Skin epidermis (tissue), 12 donors: ENCODE measurements around the gene CPED1.
A peak's percentile ranks its signal among the peaks of the same experiment; 100 is the strongest.
"Not testable (repeated sequence)": the region's sequence is repeated elsewhere in the genome, so short reads cannot be mapped to it uniquely, and the experiment has no call there.

Experiments used
- H3K27ac ChIP-seq, 21 experiments: fragments of 200-600 bp; sonication (generic) in 11 of 21; one replicate each; pipeline ENCODE4 v1.5.0; 2020; ENCODE audit warnings: mild to moderate bottlenecking in 3 of 21, inconsistent platforms in 2 of 21, moderate library complexity in 2 of 21
- H3K4me3 ChIP-seq, 7 experiments: fragments of 200-600 bp; sonication (generic) in 2 of 7; one replicate each; pipeline ENCODE4 v1.5.0; 2020; ENCODE audit warnings: inconsistent platforms in 2 of 7, mild to moderate bottlenecking in 2 of 7, moderate library complexity in 1 of 7

The CPED1 gene

DNA sequence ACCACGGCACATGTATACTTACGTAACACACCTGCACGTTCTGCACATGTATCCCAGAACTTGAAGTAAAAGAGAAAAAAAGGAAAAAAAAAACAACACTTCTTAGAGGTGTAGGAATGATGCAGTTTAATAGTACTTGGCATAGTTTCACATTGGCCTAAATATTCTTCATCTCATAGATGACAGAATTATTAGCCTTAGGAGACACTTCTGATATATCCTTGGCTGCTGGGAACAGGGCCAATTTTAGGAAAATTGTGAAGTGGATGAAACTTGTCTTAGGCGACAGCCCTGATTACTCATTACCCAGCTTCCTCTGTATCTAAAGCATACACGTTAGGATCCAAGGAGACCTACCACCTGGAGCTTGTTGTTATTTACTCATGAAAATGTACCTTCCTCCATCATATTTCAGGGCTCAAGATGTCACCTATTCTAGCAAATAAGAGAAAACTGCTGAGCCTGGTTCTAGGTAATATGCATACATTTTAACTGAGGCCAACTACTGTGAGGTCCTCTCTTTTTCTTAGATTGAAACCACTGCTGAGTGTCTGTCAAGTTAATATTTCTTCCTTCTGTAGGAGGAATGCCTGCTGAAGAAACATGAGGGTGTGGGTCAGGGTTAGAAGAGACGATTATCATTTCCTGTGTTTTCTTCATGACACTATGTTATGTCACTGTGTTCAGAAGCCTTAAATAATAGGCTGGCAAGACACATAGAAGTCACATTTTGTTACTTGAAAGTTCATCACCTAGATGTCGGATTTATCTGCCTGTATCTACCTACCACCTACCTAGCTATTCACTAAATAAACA is 44.3 kb downstream of the CPED1 start:
- Histone ChIP-seq H3K27ac (no peak overlapping the region), H3K4me3 (no peak overlapping the region)

DNA sequence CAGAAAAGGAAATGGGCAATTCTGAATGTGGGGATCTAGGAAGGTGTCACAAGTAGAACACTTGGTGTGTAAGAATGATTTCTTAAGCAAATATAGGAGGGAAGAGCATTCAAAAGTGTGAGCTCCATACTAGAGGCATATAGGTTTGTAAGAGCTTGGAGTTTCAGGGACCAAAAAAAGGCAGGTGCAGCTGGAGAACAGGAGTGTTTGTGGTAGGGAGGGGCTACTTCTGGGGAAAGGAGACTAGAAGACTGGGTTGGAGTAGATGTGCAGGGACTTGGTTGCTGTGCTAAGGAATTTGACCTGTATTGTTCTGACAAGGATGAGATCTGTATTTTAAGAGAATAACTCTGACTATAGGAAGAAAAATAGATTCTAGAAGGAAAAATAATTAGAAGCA is 46.4 kb downstream of the CPED1 start:
- Histone ChIP-seq H3K27ac (no peak overlapping the region), H3K4me3 (no peak overlapping the region)

DNA sequence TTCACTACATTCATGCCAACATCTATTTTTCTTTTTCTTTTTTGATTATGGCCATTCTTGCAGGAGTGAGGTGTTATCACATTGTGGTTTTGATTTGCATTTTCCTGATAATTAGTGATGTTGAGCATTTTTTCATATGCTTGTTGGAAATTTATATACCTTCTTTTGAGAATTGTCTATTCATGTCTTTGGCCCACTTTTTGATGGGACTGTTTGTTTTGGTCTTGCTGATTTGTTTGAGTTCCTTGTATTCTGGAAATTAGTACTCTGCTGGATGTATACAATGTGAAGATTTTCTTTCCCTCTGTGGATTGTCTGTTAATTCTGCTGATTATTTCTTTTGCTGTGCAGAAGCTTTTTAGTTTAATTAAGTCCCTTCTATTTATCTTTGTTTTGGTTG is 48.3 kb downstream of the CPED1 start:
- H3K27ac ChIP-seq, H3K4me3 ChIP-seq: not testable (repeated sequence)

DNA sequence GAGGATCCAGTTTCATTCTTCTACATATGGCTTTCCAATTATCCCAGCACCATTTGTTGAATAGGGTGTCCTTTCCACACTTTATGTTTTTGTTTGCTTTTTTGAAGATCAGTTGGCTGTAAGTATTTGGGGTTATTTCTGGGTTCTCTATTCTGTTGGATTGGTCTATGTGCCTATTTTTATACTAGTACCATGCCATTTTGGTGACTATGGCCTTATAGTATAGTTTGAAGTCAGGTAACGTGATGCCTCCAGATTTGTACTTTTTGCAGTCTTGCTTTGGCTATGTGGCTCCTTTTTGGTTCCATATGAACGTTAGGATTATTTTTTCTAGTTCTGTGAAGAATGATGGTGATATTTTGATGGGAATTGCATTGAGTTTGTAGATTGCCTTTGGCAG is 48.8 kb downstream of the CPED1 start:
- H3K4me3 ChIP-seq: not testable (repeated sequence)

DNA sequence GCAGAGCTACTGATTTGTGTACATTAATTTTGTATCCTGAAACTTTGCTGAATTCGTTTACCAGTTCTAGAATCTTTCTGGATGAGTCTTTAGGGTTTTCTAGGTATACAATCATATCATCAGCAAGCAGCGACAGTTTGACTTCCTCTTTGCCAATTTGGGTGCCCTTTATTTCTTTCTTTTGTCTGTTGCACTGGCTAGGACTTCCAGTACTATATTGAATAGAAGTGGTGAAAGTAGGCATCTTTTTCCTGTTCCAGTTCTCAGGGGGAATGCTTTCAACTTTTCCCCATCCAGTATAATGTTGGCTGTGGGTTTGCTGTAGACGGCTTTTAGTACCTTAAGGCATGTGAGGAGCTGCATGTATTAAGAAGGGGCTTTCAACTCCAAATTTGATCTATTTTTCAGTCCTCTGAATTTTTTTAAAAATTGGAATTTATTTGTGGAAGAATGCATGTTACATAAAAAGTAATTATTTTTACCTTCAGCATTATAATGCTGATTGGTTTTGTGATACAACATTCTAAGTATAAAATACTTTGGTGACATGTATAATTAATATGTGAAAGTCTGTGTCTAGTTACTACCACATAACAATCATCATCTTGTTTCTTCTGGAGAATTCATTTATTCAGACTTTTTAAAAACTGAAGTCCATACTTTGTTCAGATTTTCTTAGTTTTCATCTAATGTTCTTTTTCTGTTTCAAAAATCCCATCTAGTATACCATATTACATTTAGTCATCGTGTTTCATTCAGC is 49.6 kb downstream of the CPED1 start:
- no peak overlapping the region for H3K27ac ChIP-seq

More for the DNA sequence above, 48.8 kb downstream of the CPED1 start:
- not testable (repeated sequence) for H3K27ac ChIP-seq

DNA sequence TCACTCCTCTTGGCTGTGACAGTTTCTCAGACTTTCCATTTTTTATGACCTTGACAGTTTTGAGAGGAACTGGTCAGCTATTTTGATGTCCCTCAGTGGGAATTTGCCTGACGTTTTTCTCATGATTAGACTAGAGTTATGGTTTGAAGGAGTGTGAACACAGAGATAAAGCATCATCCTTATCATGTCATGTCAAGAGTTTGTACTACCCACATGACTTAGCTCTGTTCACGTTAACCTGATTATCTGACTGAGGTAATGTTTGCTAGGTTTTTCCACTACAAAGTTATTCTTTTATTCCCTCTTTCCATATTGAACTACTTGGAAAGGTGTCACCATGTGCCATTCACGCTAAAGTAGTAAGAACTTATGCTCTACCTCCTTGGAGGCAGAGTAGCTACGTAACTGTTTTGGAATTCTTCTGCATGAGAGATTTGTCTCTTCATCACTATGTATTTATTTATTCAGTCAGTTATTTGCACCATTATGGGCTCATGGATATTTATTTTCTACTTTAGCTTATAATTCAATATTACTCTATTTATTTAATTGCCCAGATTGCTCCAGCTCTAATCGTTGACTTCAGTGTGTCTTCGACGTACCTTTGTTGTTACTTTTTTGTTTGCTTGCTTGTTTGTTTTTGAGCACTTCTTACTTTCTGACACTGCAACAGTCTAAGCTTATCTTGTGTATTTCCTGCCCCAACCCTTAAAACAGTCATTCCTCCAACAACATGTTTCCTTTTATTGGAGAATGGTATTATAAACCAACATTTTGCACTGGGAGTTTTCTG is 50.4 kb downstream of the CPED1 start:
- Histone ChIP-seq H3K4me3 (no peak overlapping the region), H3K27ac (no peak overlapping the region)

More for the DNA sequence above, 49.6 kb downstream of the CPED1 start:
- no peak overlapping the region for H3K4me3 ChIP-seq

DNA sequence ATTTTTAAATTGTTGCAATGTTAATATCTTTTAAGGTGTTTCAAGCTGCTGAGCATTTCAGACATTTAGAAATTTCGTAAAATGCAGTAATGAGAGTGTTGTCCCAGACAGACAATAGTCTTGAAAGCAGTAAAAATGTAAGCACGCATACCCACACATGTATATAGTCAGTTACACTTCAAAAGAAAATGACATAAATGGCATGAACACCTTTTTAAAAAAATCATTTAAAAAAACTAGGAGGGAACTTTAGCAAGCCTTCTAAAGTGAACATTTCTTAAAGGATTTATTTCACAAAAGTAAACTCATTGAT is 51.0 kb downstream of the CPED1 start:
- Histone ChIP-seq H3K4me3 (no peak overlapping the region), H3K27ac (no peak overlapping the region)

DNA sequence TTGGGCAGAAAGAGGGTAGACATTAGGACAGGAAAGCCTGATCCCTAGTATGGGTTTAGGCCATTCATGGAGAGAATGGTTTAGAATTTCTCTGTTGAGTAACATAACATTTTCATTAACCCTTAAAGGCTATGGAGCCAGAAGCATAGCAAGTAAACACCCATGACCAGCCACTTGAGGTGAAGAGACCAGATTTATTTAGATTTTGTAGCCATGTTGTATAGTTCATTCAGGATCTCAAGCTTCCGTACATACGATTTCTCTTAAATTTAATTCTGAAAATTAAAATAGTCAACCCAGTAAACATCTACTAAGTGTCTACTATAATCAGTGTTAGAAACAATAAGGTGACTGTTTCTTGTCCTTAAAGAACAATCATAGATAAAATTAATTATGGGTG is 51.5 kb downstream of the CPED1 start:
- Histone ChIP-seq H3K4me3 (no peak overlapping the region), H3K27ac (no peak overlapping the region)

DNA sequence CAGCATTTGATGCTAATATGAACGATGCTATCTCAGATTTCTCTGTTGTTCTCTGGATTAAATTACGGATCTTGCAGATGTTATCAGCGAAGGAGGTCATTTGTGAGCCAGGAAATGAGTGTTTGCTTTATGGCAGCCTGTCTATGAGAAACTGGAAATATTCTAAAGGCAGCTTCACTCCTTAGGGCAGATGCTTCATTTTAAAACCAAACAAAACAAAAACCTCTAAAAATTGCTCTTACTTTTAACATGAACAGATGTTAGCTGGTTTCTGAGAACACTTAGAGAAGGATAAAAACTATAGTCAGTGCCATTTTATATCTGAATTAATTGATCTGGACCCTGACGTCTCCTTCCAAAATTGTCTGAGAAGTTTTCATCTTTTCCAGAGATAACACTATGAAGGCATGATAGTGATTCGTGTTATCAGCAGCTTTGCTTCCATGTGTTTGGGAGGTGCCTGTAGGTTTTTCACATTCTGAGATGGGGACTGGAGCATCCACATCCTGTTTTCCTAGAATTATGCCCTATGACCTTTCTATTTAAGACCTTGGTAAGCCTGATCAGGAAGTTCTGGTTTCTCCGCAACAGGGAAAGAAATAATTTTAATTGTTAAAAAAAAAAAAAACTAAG is 53.1 kb downstream of the CPED1 start:
- Histone ChIP-seq H3K4me3 (no peak overlapping the region), H3K27ac (peak overlapping the region in 2 of 21 experiments; percentile 6 to 30)

DNA sequence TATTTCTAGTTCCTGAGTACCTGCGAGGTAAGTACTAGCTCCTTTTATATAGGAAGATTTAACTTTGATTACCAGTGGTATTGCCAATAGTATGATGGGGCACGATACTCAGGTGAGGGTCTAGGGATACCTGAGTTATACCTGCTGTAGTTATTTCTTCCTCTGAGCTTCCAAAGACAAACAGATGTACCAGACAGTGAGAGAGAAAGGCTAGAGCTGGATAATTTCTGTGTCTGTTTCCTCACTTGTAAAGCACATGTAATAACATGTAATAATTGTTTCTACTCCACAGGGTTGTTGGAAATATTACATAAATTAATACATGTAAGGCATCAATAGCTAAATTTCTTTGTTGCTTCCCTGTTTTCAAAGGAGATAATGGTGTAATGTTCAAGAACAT is 53.7 kb downstream of the CPED1 start:
- H3K4me3 ChIP-seq: no peak overlapping the region
- no peak overlapping the region for H3K27ac ChIP-seq

DNA sequence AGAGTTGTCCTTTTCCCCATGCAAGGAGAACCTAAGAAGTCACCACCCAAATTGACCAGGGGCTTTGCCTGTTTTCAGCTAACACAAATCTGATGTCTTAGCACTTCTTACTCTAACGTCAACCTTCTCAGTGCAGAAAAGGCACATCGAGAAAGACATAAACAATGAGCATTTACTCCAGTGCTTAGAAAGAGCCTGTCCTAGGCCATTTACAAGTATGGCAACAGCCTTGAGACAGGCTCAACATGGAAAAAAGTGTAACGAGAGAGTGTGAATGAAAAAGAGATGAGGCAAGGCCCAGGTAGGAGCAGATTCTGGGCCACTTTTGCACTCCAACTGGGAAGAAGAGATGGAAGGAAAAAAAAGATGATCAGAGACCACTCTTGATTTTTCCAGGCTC is 54.4 kb downstream of the CPED1 start:
- Histone ChIP-seq H3K4me3 (no peak overlapping the region), H3K27ac (no peak overlapping the region)

DNA sequence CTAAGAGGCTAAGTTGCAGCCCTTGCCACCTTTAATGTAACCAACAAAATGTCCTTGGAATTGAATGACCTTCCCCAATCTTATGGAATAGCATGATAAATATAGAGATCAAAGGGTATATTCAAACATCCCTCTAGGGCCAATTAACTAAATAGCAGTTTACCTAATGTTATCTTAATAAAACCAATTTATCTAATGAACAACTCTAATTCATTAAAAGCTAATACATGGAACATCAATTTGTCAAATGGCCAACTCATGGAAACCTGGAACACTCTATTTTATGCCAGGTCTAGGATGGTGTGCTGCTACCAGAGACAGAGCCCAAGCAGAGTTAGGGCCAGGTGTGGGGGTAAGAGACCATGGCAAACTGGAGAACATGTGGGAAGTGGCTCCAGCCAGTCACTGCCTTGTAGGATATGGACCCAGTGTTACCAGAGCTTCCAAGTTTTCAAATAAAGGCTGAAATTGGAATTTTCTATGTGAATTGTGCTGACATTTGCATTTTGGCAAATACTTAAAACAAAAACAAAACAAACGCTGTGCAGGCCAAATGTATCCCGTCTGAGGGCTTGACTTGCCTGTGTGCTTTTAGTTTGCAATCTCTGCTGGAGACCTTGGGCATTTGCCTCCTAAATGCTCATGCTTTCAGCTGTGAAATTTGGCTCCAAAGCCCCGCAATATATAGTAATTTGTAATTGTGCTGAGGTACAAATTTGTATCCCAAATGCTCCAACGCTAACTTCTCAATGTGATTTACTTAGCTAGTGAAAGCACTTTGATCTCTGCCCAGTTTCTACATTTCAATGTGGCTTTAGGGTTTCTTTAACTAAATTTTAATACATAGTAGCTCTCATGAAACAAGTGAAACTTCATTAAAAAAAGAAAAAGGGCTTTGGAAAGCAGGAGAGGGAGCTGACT is 55.1 kb downstream of the CPED1 start:
- Histone ChIP-seq H3K27ac (no peak overlapping the region), H3K4me3 (no peak overlapping the region)

DNA sequence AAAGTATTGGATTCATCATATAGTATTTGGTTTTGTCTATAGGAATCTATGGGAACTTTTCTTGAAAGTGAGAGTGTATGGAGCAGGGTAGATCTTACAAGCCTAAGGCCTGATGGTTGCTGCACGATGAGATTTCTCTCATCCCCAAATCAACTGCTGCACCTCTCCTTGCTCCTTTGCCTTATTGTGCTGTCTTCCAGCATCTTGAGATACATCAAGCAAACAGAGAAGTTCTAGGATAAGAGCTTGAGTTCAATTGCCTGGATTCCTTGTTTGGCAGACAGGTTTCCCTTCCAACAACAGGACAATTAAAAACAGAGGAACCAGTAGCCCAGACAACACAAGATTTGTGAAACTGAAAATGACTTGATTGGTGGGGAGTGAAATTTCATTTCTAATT is 56.6 kb downstream of the CPED1 start:
- Histone ChIP-seq H3K4me3 (no peak overlapping the region), H3K27ac (no peak overlapping the region)

DNA sequence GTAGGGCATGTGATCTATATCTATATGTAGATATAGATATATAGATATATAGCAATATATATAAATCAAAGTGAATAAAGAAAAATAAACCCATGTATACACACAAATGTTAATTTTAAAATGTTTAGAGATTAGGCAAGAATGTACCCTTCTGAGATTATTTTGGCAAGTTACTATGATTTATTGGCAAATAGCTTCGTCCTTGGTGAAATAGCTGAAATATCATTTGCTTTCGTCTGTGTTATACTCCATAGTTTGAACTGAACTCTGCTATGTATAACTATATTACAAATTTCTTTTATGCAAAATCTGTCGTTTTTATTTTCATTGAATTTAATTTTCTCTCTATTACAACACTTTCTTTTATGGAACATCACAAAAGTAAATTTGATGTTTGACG is 57.5 kb downstream of the CPED1 start:
- no peak overlapping the region for H3K27ac ChIP-seq

DNA sequence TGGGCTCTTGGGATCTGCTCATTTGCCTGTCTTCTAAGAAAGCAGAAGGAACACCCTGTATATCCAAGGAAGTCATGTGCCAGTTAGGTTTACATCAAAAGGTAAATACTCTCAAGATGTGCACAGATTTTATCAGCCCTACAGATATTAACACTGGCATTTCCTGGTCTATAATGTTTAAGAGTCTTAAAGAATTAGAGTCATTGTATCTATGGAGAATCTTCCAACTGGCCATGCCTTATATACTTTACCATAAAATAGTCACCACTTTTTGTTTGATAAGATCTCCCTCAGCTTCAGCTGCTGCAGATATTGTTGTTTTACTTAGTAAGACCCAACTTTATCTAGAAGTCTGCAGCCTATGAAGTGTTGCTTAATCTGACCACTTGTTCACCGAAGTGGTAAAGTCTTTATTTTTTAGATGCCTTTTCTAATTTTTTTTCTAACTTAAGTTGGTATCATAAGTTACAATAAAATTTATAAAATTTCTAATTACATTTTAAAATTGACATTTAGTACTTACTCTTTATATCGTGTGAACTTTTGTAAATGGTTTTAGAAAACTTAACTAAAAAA is 58.5 kb downstream of the CPED1 start:
- H3K27ac ChIP-seq: no peak overlapping the region
- no peak overlapping the region for H3K4me3 ChIP-seq

More for the DNA sequence above, 57.5 kb downstream of the CPED1 start:
- H3K4me3 ChIP-seq: no peak overlapping the region

DNA sequence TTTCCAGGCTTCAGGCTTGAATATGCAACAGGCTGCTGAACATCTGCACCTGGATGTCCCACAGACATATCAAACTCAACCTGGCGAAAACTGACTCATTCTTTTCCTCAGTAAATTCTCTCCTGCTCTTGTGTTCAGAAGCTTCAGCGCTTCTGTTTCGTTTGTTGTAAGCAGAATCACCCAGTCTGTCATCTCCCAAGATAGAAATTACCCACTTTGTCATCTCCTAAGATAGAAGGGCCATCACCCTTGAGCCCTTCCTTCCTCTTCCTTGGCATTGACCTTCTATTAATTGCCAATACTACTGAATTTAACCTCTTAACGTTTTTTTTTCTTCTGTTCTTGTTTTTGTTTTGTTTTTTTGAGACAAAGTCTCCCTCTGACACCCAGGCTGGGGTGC is 59.7 kb downstream of the CPED1 start:
- Histone ChIP-seq H3K27ac (no peak overlapping the region), H3K4me3 (no peak overlapping the region)

DNA sequence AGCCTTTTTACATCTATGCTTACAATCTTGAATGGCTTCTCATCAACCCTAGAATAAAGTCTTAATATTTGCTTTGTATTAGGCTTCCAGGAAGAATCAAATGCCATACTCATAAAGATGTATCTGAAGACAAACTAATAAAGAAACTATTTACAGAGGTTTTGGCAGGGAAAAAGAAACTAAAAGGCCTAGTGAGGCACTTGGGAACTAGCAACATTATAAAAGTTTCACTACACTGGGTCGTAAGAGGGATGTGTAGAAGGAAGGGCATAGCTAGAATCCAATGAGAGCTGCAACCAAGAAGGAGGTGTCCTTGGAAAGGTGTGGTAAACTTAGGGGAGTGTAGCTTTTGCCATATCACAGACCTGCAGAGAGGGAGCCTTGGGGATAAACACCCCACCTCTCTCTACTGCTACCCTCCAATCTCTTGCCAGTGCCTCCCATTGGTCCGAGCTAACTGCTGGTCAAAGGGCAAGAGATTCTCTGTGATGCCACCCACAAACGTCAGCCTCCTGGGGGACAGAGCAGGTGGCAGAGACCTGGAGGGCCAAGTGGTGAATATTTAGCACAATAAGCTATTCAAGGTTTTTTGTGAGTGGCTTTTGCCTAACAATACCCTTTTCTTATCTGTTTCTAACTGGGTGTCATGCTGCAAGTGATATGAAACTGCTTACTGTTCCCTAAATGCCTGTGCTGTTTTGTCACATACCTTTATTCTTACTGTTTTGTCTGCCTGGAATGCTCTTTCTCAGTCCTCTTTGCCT is 60.7 kb downstream of the CPED1 start:
- Histone ChIP-seq H3K27ac (no peak overlapping the region), H3K4me3 (no peak overlapping the region)

DNA sequence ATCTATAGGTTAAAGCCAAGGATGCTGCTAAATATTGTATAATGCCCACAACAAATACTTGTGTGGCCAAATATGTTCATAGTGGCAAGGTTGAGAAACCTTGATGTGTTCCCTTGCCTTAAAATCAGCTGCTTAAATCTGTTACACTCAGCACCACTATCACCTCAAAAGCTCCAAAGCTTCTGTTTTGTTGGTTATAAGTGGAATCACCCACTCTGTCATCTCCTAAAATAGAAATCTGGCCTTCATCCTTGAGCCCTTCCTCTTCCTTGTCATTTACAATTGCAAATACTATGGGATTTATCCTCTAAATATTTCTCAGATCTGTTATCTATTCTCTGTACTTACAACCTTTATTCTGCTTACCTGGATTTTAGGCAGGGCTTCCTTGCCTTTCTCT is 61.4 kb downstream of the CPED1 start:
- Histone ChIP-seq H3K4me3 (no peak overlapping the region), H3K27ac (no peak overlapping the region)
